Activated gamma-delta T cell treated with anti-CD3 and anti-CD28 coated beads, Interleukin-2, amount 50 U/mL, for 16 hours (primary cell): Measurements from ENCODE around the gene LPCAT2.
A peak's percentile ranks its signal among the peaks of the same experiment; 100 is the strongest.

Source experiments
- DNase-seq: peaks from one replicate; pipeline ENCODE4 v3.0.0-alpha.2; 2020; ENCODE audit warnings: low read depth

LPCAT2 gene, protein sequence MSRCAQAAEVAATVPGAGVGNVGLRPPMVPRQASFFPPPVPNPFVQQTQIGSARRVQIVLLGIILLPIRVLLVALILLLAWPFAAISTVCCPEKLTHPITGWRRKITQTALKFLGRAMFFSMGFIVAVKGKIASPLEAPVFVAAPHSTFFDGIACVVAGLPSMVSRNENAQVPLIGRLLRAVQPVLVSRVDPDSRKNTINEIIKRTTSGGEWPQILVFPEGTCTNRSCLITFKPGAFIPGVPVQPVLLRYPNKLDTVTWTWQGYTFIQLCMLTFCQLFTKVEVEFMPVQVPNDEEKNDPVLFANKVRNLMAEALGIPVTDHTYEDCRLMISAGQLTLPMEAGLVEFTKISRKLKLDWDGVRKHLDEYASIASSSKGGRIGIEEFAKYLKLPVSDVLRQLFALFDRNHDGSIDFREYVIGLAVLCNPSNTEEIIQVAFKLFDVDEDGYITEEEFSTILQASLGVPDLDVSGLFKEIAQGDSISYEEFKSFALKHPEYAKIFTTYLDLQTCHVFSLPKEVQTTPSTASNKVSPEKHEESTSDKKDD

DNA sequence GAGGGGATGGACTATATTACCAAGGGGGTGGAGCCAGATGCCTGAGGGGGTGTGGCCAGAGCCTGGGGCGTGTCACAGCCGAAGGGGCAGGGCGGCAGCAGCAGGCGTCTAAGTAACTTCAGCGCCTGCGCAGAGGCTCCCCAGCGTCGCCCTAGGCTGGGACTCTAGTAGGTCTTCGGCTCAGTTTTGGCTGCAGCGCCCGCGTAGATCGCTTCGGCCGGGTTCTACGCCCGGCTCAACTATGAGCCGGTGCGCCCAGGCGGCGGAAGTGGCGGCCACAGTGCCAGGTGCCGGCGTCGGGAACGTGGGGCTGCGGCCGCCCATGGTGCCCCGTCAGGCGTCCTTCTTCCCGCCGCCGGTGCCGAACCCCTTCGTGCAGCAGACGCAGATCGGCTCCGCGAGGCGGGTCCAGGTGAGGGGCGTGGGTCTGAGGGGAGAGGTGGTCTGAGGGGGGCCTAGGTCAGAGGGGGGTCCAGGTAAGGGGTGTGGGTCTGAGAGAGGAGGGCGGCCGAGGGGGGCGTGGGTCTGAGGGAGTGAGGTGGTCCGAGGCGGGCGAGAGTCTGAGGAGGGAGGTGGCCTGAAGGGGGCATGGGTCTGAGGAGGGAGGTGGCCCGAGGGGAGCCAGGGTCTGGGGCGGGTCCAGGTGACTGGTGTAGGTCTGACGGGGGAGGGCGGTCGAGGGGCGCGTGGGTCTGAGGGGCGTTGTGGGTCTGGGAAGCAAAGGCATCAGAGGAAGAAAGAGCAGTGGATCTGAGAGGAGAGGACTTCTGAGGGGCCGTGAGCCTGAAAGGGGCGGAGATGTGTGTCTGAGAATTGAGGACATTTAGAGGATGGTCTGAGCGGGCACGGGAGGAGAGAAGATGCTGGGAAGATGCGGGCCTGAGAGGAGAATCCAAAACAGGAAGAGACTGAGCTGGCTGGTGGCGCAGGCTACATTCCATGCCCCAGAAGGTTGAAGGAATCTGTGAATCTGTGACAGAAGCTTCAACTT, at the start of gene LPCAT2:
Gene LPCAT2 (plus strand): TSS at position 132 of the 991 bp plus-strand sequence. CDS start 110 bp downstream, at position 242.
- no peak for DNase-seq

DNA sequence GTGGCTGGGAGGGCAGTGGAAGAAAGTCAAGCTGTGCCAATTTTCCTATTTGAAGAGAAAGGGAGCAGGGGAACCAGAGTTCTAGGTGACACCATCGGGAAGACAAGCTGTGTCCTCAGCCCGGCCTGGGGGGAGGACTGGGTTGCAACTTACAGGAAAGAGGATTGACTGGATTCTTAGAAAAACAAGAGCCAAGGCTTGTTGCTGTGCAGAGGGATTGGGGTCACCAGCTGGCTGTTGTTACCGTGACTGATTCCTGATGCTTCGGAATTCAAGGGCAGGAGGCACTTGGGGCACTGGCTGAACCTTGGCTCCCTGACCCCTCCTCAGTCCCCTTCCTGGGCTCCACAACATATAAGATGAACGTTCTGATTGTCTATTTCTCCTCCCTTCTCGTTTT, 46.6 kb upstream of the LPCAT2 start:
- no peak for DNase-seq

DNA sequence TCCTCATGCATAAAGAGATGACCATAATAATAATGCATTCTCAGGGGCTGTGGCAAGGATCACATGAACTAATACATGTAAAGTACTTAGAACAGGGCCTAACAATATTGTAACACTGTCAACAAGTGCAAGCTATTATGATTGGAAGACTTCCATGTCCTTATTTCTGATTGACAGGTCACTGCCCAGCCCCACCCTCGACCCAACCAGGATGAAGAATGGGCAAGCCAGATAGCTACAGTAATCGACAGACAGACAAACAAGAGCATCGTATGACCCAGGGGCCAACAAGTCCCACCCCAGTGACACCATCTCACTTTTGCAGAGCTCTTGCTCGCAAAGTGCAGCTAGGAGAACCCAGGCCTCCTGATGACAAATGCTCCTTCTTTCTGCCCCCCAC, 44.5 kb upstream of the LPCAT2 start:
- DNase-seq: no peak

DNA sequence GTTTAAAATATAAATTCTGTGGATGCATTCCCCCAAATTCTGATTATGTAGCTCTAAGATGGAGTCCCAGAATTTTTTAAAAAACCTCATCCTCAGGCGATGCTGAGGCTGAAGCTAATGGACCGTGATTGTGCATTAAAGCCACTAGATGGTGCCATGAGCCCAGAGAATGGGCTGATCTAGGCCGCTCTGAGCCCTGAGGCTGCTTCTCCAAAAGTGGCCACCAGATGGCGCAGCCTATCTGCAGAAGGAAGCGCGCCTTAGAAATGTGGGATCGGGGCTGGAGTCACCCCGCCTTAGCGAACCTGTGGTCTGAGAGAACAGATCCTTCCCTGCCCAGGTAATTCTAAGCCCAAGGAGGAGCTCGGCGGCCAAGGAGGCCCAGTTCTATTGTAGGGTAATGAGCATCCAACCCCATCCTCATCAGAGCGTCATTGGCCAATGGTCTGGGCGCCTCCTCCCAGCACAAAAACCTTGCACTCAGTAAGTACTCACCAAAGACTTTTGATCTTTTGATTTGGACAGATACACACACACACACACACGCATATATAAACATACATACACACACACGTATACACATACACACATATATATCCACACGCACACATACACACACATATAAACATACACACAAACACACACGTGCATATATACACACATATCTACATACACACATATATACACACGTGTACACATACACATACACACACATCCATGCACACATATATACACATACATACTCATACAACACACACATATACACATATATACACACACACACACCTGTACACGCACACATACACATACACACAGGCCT, 43.6 kb upstream of the LPCAT2 start:
- DNase-seq: peak; percentile 68

DNA sequence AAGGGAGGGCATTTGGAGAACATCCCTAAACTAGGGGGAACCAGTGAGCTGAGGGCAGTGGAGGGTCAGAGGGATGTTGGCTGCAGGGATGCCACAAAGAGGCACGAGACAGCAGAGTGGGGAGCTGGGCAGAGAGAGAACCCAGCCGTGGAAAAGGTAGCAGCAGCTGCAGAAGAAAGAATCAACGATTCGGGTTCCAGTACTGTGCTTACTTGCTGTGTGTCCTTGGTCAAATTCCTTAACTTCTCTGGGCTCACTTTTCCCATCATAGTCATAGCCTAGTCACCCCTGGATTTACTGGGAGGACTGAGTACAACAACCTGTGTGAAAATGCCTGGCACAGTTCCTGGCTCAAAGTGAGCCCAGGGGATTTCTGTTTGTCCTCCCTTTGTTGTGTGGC, 42.7 kb upstream of the LPCAT2 start:
- DNase-seq: no peak

DNA sequence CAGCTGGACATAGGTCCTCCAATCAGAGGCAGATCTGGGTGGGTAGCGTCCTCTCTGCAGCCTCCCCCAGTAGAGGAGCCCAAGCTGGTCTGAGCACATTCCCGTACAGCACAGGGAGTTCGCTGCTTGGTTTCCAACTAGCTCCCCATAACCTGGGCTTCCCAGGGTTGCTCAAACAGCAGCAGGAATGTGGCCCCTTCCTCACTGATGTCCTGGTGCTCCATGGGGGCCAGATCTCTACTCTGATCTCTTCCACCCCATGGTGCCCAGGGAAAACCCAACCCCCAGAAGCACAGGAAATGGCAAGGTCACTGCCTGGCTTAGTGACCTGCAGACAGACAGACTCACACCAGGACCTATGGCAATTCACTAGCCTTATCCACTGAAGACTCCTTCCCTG, 41.0 kb upstream of the LPCAT2 start:
- no peak for DNase-seq

DNA sequence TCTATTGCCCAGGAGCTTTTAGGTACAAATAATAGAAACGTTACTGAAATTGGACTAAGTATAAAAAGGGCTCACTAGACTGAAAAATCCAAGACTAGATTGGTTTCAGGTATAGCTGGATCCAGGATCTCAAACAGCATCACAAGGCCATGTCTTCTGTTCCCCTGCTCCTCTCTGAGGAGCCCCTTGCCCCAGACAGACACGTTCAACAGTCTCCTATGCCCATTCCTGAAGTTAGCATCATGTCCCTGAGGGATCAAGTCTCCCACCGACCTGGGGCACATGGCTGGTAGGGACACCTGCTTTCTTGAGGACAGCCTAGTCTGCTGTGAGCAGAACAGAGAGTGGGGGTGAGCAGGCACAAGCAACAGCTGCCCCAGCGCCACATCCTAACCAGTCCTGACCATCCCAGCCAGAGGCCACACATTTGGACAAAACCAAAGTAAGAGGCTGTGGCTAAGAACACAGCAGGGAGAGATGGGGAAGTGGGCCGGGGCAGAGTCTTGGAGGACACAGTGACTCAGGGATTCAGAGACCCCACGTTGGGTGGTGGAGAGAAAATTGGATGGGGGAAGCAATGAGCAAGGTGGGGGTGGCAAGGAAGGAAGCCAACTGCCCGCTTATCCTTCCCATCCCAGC, 40.4 kb upstream of the LPCAT2 start:
- DNase-seq: no peak

DNA sequence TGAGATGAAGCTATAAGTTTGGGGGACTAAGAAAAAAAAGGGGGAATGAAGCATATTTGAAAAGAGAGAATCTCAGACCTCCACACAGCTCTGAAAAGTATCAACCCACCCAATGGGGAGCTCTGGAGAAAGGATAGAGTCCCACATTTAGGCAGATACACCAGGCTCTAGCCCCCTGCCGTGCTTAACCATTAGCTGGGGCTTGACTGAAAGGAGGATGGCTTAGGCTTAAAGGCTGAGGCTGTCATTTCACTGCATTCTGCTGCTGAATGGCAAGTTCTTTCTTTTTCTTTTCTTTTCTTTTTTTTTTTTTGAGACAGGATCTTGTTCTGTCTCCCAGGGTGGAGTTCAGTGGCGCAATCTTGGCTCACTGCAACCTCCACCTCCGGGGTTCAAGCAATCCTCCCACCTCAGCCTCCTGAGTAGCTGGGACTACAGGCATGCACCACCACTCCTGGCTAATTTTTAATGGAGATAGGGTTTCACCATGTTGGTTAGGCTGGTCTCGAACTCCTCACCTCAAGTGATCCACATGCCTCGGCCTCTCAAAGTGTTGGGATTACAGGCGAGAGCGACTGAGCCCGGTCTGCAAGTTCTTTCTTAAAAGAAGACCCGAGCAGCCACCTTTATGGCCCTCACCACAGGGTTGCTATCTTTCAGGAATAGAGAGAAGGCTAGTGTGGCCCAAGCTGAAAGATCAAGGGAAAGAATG, 38.9 kb upstream of the LPCAT2 start:
- DNase-seq: no peak

DNA sequence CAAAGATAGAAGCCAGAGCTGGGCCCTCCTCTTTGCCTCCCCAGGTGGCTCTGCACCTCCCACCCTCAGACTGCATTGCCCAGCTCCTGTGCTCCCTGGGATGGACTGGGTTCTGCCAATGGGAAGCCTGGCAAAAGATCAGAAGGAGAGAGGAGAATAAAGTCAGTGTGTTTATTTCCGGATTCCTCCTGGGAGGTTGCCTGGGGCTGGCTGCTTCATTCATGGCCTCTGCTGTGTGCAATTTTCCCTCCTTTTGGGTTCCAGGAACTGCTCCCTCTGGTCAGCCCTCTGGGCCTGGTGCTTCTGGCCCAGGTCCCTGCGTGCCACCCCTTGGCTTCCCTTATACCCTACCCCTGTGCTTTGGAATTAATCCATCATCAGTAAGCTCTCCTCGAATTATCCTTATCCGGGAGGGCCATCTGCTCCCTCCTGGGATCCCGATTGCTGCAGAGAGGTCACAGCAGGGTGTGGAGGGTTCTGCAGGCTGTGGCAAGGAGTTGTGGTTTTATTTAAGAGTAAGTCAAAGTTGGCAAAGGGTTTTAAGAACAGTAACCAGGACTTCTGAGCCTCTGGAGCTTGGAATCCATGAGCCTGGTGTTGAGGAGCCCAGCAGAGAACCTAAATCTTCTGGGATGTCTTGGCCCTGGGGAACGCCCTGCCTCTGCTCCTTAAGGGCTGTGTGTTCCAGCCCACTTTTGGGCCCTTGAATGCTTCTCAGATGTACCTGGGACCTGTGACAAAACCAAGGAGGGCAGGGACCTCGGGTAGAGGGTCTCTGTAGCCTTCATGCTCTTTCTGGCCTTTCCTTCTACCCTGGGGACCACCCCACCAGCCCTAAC, 38.1 kb upstream of the LPCAT2 start:
- DNase-seq: no peak

DNA sequence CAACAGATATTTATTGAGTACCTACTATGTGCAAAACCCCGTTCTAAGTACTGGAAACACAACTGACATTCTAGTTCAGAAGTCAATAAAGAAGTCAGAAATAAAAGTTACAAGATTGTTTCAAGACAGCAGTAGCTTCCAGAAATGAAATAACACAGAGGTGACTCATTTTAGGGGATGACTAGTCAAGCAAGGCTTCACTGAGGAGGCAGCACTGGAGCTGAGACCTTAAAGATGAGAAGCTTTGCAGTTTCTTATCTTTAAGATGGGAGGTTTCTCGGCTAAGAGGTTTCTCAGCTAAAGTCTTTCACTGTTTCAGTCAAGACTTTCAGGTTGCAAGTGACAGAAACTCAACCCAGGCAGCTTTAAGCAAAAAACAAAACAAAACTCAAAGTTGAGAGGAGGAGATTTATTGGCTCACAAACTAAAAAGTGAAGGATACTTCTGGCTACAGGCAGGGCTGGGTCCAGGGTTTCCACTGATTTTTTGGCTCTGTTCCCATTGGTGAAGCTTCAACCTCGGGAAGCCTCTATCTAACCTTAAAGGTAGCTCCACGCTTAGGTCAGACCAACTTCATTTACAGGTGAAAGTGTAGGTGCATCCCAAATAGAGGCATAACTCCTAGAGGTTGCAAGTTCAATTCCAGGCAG, 37.3 kb upstream of the LPCAT2 start:
- no peak for DNase-seq

DNA sequence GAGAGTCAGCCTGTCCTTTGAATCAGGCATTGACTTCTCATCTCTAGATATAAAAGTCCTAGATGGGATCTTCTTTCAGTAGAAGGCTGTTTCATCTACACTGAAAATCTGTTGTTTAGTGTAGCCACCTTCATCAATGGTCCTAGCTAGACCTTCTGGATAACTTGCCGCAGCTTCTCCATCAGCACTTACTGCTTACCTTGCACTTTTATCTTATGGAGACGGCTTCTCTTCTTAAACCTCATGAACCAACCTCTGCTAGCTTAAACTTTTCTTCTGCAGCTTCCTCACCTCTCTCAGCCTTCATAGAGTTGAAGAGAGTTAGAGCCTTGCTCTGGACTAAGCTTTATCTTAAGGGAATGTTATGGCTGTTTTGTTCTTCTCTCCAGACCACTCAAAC, 35.3 kb upstream of the LPCAT2 start:
- no peak for DNase-seq

DNA sequence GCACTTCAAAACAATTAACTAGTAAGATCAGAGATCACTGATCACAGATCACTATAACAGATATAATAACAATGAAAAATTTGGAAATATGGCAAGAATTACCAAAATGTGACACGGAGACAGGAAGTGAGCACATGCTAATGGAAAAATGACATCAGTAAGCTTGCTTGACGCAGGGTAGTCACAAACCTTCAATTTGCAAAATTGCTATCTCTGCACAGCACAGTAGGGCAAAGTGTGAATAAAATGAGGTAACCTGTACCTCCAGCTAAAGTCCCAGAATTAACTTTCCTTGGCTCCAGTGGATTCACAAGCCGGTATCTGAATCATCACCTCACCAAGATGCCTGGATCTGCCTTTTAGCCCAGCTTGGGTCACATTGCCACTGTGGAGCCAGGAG, 34.1 kb upstream of the LPCAT2 start:
- no peak for DNase-seq

DNA sequence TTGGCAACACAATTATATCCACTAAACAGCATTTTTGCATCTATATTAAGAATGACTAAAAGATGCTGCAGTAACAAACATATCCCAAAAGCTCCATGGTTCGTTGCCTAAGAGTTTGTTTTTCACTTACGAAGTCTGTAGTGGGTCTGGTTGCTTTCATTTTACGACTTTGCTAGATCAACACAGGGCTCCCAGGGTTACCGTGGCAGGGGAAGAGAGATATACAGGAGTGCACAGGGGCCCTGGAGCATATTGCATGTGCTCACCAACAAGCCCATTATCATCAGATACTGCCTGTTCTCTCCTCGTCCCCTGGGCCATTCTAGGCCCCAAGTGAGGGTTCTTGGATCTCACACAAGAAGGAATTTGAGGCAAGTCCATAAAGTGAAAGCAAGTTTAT, 33.0 kb upstream of the LPCAT2 start:
- DNase-seq: no peak

DNA sequence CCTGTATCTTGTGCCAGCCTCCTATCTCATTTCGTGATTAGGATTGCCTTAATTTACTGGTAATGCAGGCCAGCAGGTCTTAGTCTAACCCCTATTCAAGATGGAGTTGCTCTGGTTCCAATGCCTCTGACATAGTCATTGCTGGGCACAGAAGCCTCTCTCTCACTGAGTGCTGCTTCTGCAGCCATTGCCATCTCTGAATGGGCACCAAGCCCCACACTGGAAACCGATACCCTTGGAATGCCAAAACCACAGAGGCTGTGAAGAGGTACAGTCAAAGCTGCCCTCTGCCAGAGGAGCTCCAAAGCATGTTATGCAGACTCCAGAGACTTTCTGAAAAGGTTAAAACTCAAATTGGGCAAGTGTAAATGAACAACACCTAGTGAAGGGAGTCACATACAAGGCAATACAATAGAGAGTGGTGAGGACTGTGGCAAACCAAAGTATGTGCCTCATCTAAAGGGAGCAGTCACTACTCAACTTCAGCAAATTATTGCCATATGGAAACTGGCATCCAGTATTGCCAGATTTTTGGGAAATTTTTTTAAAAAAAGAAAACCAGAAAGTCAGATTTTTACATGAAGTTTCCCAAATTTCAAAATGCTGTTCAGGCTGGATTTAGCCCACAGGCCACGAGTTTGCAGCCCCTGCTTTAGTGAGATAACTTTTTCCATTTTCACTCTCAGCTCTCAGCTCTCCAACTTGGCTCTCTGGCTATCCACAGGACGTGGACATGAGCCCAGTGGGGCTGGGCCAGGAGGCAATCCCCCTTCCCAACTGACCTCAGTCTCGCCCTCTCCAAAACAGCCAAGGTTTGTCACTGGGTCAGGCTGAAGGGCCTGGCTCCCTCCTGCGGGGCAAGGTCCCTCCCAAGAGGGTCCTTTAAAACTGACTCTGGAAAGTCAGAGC, 32.0 kb upstream of the LPCAT2 start:
- DNase-seq: no peak

DNA sequence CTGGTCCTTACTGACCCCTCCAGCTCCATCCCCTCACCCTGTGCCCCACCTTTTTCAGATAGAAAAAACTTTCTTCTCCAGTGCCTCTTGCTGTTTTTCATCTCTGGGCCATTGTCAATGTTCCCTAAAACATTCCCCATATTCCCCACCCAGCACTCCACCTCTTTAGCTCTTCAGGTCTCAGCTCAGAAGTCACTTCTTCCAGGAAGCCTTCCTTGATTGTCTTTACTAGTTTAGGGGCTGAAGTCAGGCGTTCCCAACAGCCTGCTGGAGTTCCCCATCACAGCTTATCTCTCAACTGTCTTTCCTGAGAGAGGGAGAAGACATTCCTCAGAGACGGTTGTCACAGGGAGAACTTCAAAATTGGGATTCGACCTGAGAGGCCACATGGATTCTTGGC, 31.1 kb upstream of the LPCAT2 start:
- DNase-seq: no peak

DNA sequence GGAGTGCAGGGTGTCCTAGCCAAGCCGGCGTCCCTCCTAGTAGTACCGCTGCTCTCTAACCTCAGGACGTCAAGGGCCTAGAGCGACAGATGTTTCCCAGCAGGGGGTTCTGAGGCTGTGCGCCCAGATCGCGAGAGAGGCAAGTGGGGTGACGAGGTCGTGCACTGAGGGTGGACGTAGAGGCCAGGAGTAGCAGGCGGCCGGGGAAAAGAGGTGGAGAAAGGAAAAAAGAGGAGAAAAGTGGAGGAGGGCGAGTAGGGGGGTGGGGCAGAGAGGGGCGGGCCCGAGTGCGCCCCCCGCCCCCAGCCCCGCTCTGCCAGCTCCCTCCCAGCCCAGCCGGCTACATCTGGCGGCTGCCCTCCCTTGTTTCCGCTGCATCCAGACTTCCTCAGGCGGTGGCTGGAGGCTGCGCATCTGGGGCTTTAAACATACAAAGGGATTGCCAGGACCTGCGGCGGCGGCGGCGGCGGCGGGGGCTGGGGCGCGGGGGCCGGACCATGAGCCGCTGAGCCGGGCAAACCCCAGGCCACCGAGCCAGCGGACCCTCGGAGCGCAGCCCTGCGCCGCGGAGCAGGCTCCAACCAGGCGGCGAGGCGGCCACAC, 29.9 kb upstream of the LPCAT2 start, which contains the start of gene MMP2:
Gene MMP2 (plus strand): TSS at position 372 of the 603 bp plus-strand sequence. CDS start 282 bp downstream, outside the sequence.
- no peak for DNase-seq

DNA sequence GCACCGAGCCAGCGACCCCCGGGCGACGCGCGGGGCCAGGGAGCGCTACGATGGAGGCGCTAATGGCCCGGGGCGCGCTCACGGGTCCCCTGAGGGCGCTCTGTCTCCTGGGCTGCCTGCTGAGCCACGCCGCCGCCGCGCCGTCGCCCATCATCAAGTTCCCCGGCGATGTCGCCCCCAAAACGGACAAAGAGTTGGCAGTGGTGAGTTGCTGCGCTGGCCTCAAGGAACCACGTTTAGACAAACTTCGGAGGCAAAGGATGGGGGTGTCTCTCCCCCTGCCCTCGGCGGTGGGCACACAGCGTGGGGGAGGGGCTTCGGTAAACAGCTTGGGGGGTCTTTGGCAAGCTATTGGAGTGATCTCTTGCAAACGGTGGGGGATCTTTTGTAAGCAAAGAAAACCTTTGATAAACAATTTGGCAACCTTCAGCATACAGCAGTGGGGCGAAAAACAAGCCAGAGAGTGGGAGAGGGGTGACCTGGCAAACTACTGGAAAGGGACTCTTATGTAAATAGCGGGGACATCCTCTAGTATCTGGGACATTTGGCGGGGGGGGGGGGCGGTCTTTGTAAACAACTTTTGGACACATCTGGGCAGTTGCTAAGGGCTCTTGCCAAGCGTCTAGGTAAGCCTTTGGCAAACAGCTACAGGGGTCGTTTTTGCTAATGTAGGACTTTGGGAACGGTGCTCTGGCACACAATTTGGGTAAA, 29.3 kb upstream of the LPCAT2 start:
- DNase-seq: no peak
